ENCODE measurements around the gene CMTM5. TPM values are rescaled to one million over a fixed set of nuclear protein-coding genes. Genes with fewer than 3 reads are reported as not detected.

The CMTM5 gene
- total RNA-seq, 1 experiment from 2014 or later, result not detected

GRCh38 chr14:23421594-23421993, 44.7 kb downstream of the CMTM5 start:
- RAD21 ChIA-PET (ENCODE audit: low non-redundant PET in 1 of 2, low total read pairs in 2 of 2, uncharacterized antibody in 2 of 2, unreplicated experiment in 2 of 2), result no interaction called here
- intact Hi-C loops (cut with micrococcal nuclease), result no loop called here
- DNase-seq (ENCODE audit: low read depth, low spot score), result no peak
- Histone ChIP-seq H3K9me2 (ENCODE audit: insufficient read depth) (no peaks in the 10 kb centered on the region), H3K36me3 (ENCODE audit: control insufficient read depth in 1 of 2, insufficient read depth in 2 of 2, low read length in 2 of 2) (no peaks in the 10 kb centered on the region), H2AFZ (ENCODE audit: low read depth, low read length, poor library complexity, severe bottlenecking) (no peak overlapping the region), H3K4me2 (ENCODE audit: low read length) (no peak overlapping the region), H3K4me1 (ENCODE audit: control insufficient read depth in 1 of 2, insufficient read depth in 2 of 2, low read length in 2 of 2) (no peaks in the 10 kb centered on the region), H3K27ac (ENCODE audit: low read depth, low read length) (no peak overlapping the region), H3K79me2 (ENCODE audit: insufficient read depth, low read length) (no peaks in the 10 kb centered on the region), H4K20me1 (ENCODE audit: insufficient read depth) (no peaks in the 10 kb centered on the region), H3K9me3 (ENCODE audit: control insufficient read depth in 1 of 2, insufficient read depth in 1 of 2, low read depth in 1 of 2, low read length in 2 of 2) (no peaks in the 10 kb centered on the region), H3K27me3 (ENCODE audit: insufficient read depth, low read length) (peaks cover 5% of the 10 kb centered on the region; the same call in 1 of the 2 replicates), H3K9ac (ENCODE audit: low read length) (no peak overlapping the region), H3K4me3 (replicated peaks in 1 of 2; ENCODE audit: low read depth in 1 of 2, low read length in 2 of 2) (no peak overlapping the region)
- TF ChIP-seq POLR2AphosphoS5 (IDR thresholded peaks at IDR 0.05; ENCODE audit: low read depth, low read length), result no peak
- TF ChIP-seq SP1 (IDR thresholded peaks at IDR 0.05; ENCODE audit: low read depth), result no peak
- no peak for TF ChIP-seq CBX3 (IDR thresholded peaks at IDR 0.05; ENCODE audit: low read depth)
- TF ChIP-seq CTCF (IDR thresholded peaks at IDR 0.05 in 2 of 3, conservative IDR thresholded peaks at IDR 0.05 in 1 of 3; ENCODE audit: borderline replicate concordance in 1 of 3, insufficient read depth in 1 of 3, low read depth in 2 of 3, low read length in 2 of 3), result no peak
- TF ChIP-seq JUND (IDR thresholded peaks at IDR 0.05), result no peak
- TF ChIP-seq ZFX (IDR thresholded peaks at IDR 0.05), result no peak
- no peak for TF ChIP-seq EGR1 (IDR thresholded peaks at IDR 0.05; ENCODE audit: low read depth)
- no peak for TF ChIP-seq ZNF274 (IDR thresholded peaks at IDR 0.05; ENCODE audit: low read depth, low read length)
- TF ChIP-seq TCF7L2 (IDR thresholded peaks at IDR 0.05; ENCODE audit: borderline replicate concordance, extremely low read depth, insufficient read depth, insufficient read length), result no peak
- no peak for TF ChIP-seq YY1 (IDR thresholded peaks at IDR 0.05; ENCODE audit: extremely low read depth, insufficient replicate concordance, low read depth, low read length)
- TF ChIP-seq ZBTB33 (IDR thresholded peaks at IDR 0.05; ENCODE audit: extremely low read depth, insufficient replicate concordance, low read length), result no peak
- no peak for TF ChIP-seq FOSL1 (IDR thresholded peaks at IDR 0.05; ENCODE audit: low read depth)
- TF ChIP-seq ATF3 (IDR thresholded peaks at IDR 0.05), result no peak
- no peak for TF ChIP-seq EZH2phosphoT487 (IDR thresholded peaks at IDR 0.05; ENCODE audit: borderline replicate concordance)
- no peak for TF ChIP-seq SIN3A (IDR thresholded peaks at IDR 0.05; ENCODE audit: low read depth)
- POLR2A ChIA-PET, result no interaction called here
- no TSS peak for BruUV-seq (replicated peaks)
- CTCF ChIA-PET, result no interaction called here
- no peak for ATAC-seq

Measured in HCT116 (cell line).